ENCODE measurements around the gene VPS11.
"Not testable (repeated sequence)": the region's sequence is repeated elsewhere in the genome, so short reads cannot be mapped to it uniquely, and the experiment has no call there.

VPS11 gene

DNA sequence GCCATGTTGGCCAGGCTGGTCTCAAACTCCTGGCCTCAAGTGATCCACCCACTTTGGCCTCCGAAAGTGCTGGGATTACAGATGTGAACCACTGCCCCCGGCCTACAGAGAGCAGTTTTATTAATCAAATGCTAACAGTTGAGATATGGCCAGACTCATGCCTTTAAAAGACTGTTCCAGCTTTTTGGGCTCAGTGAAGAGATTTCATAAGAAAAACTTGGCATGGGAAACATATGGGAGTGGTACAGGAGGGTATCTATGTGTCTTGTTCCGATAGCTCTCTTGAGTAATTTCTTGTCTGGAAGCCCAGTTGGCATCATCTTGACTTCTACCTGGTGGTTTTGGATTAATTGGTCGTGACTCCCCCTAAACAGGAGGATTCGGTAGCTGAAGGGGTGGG is 28.7 kb upstream of the VPS11 start:
- DNase-seq (ENCODE audit: low spot score): no peak

DNA sequence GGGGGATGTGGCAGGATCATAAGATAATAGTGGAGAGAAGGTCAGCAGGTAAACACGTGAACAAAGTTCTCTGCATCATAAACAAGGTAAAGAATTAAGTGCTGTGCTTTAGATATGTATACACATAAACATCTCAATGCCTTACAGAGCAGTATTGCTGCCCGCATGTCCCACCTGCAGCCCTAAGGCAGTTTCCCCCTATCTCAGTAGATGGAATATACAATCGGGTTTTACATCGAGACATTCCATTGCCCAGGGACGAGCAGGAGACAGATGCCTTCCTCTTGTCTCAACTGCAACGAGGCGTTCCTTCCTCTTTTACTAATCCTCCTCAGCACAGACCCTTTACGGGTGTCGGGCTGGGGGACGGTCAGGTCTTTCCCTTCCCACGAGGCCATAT is 28.1 kb upstream of the VPS11 start:
- DNase-seq (ENCODE audit: low spot score): not testable (repeated sequence)

DNA sequence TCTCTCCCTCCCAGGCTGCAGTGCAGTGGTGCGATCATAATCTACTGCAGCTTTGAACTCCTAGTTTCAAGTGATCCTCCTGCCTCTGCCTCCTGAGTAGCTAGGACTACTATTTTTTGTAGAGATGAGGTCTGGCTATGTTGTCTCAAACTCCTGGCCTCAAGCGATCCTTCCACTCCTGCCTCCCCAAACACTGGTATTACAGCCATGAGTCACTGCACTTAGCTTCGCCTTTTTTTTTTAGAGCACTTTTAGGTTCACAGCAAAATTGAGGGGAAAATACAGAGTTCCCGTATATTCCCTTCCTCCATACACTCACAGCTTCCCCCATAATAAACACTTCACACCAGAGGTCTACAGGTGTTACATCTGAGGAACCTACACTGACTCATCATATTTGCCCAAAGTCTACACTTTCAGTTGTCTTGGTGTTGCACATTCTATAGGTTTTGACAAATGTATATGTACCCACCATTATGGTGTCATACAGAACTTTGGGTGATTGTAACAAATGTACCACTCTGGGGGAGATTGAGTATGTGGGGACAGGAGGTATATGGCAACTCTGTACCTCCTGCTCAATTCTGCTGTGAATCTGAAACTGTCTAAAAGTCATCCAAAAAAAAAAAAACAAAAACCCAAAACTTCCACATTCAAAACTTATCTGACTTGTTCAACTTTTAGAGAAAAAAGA is 25.6 kb upstream of the VPS11 start:
- DNase-seq (ENCODE audit: low spot score): no peak

DNA sequence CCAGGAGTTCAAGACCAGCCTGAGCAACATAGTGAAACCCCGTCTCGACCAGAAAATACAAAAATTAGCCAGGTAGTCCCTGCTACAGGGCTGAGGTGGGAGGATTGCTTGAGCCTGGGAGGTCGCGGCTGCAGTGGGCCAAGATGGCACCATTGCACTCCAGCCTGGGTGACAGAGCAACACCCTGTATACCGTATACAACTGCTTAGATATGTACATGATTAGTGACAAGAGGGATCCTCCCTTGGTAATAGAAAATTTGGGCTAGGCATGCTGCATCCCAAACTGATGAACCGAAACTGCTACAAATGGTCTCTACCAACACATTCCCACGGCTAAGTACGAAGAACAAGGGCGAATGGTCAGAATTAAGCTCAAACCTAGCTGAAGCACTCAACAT is 24.7 kb upstream of the VPS11 start:
- no peak for DNase-seq (ENCODE audit: low spot score)

DNA sequence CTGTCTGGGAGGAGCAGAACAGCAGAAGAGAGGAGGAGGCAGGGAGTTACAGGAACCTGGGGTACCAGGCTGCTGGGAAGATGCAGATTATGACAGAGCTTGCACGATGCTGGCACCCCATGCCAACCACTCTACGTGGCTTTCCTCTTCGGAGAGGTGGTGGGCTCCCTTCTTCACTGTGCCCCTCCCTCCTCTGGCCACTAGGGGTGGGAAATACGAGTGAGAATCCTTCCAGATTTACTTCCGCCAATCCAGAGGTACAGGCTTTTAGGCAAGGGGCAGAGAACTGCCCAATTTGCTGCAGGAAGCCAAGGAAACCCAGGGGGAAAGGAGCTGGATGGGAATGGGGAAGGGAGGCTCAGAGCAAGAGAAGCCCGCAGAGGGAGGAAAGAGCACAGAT is 22.9 kb upstream of the VPS11 start:
- DNase-seq (ENCODE audit: low spot score): peak; percentile 56

DNA sequence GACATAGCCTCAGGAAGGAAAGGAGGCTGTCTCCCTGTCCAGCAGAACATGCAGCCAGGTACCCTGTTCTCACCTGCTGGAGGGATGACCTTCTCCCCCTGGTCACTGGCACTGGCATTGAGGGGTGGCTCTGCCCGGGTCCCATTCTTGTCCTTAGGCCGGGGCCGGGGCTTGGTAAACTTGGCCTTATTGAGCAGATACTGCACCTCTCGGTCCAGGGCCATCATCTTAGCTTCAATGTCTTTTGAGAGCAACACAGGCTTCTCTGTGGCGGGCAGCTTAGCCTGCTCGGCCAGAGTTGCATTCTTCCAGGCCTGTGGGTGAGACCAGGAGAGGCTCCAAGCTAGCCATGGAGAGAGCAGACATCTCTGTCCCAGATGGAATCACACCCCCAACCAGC is 21.1 kb upstream of the VPS11 start:
- DNase-seq (ENCODE audit: low spot score): no peak

DNA sequence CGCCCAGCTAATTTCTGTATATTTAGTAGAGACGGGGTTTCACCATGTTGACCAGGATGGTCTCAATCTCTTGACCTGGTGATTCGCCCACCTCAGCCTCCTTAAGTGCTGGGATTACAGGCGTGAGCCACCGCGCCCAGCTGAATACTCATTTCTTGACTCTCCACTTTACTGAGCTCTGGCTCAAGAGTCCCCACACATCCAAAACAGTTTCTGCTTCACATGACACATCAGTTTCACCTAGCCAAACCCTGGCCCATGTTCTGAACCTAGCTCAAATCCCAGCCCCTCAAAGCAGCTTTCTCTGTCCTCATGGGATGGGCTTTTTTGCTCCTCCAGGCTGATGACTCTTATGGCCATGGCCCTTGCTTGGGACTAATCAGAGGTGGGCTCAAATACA is 20.4 kb upstream of the VPS11 start:
- no peak for DNase-seq (ENCODE audit: low spot score)

DNA sequence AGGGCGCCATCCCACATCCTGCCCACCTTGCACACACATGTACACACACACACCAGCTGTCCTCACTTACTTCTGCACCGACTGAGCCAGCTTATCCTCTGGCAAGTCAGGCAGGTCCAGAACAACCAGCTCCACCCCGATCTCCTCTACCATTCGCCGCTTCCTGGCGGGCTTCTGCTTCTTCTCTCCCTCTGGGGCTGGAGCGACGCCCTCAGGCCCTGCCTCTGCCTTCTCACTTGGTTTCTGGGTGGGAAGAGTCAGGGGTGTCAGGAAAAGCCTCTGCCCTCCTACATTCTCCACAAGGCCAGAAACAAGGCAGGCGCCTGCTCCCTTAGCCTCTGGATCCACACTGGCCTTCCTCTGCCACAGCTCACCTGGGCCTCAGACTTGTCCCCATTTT is 19.0 kb upstream of the VPS11 start:
- DNase-seq (ENCODE audit: low spot score): no peak

DNA sequence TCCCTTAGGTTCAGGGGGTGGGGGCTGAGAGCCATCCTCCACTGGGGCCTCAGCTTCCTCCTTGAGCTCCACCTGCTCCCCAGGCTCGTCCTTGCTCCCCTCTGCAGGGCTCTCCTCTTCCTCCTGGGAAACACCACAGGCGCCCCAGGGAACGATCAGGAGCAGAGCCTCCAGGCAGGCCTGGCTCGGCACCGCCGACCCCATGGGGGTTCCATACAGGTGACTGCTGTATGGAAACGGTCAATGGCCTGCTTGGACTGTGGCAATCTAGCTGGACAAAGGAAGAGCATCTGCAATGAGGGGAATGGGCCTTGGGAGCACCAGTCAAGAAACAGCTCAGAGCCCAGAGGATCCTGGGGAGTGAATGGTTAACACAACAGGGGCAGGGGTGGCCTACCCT is 18.5 kb upstream of the VPS11 start:
- DNase-seq (ENCODE audit: low spot score): no peak

DNA sequence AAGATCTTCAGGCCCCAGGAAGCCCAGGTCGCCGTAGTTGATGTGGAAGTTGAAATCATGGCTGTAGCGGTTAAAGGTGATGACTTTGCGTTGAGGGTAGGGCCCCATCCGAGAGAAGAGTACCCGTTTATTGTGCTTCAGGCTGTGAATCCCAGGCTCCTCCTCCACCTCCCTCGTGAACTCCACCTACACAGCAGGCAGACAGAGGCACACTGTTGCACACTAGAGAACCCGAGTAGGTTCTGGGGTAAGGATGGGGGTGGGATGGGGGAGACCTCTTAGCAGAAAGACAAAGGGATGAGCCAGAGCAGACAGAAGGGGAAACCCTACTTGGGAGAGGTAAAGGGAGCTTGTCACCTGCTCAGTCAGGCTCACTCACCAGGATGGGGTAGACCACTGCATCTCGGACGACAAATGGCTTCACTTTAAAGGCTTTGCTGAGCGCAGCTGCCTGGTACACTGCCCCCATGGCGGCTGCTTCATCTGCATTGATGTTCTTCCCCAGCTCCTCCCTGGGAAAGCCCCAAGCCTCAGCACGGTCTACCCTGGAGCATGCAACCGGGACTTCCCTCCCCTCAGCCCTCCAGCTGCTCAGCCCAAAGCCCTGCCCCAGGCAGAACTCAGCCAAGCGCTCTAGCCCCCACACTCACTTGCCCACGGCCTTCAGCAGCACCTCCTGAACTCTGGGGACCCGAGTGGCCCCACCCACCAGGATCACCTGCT is 16.0 kb upstream of the VPS11 start:
- DNase-seq (ENCODE audit: low spot score): no peak

DNA sequence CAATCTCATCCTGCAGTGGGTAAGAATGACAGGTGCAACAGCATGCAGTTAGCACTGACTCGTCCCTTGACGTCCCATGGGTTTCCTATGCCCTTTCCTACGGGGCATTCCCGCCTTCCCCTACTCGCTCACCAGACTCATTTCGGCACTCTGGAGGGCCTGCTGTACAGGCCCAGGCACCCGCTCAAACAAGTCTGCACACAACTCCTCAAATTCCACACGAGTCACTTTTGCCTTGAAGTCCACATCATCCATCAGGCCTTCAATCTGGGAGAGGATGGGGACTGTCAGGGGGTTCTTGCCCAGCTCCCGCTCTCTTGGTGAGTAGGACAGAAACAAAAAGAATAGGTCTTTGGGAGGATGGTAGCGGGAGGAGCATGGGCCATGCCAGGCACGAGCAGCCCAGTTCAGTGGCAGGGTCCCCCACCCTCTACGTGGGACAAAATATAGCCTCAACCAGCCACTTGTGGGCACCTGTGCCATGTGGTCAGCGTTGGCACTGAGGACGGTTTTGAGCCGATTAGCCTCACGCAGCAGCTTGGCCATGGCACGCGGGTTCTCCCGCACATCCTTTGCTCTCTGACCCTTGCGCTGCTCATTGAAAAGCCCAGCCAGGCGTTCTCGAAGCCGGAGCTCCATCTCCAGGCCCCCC is 15.3 kb upstream of the VPS11 start:
- DNase-seq (ENCODE audit: low spot score): no peak

DNA sequence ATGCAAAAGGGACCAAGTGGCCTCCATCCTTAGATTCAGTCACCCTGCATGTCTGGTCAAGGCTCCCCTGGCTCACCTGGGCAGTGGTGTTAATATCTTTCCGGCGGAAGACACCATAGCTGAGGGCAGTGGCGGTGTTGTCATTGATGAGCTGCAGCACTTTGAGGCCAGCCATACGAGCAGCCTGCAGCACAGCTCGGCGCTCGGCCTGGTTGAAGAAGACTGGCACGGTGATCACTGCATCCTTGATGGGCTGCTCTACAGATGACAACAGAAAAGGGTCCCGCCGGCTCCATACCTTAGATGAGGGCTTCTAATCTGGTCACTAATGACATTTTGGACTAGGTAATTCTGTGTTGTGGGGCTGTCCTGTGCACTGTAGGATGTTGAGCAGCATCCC is 13.2 kb upstream of the VPS11 start:
- DNase-seq (ENCODE audit: low spot score): no peak

DNA sequence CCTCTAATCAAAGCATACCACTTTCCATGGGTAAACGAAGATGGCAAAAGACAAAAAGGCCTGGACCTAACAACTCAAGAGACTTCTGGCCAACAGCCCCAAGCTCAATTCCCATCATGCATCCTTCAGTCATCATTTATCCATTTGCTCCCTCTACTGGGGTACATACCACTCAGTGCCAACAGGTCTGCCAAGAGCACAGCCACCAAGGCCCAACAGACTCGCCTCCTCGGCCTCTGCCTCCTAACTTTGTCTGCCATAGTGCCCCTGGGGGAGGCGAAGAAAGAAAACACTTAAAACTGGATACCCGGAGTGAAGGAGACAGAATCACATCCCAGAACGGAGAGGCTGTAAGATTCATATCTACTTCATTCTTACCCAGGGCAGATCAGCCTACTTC is 11.7 kb upstream of the VPS11 start:
- DNase-seq (ENCODE audit: low spot score): peak; percentile 11

DNA sequence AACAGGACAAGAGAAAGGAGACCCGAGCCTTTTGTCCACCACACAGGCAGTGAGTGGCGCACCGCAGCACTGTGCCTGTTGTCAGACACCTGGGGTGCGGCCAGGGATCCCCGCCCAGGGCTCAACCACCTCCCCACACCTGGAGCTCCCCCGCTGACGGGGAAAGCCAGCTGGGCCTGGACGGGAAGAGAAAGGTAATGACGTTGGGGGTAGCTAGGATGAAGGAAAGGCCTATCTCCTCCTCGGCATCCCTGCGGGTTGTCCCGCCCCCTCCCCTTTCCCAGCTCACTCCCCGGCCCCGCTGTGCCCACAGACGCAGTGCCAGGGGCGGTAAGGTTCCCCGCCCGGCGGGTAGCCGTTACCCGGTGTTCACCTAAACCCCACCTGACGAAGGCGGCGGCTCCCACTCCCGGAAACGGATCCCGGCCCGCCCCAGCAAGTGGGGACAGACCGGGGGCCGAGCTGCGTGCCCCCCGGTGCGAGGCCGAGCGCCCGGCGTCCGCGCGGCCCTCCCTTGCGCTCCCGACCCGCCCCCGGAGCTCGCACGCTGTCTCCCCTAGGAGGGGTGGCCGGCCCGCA is 11.1 kb upstream of the VPS11 start:
- peak; percentile 80 for DNase-seq (ENCODE audit: low spot score)

DNA sequence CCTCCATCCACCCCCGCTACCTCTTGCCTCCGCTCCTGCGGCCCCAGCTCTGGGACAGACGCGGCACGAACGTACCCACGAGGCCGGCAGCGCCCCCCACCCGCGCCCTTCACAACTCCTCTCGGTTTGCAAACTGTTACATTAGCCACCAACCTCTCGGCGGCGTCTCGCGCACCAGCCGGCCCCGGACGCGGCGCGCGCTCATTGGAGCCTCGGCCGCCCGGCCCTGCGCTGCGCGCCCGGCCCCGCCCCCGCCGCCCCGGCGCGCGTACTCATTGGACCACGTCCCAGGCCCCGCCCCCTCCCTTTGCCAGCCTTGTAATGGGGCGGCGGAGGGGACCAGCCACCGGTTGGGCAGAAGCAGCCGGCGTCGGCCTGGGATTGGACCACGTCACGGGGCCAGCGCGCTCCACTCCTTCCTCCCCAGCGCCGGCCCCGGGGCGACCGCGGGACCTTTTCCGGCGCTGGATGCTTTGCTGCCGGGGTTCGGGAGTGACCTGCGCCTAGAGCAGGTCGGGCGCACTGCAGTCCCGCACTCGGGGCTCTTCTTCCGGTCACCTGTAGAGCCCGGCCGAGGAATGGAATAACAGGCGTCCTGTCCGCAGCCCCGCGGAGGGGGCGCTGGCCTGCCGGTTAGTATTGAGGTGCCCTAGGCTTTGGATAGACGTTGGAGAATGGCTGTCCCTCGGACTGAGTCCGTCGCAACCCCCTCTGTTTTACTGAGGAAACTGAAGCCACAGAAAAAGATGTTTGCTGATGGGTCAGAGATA is 10.4 kb upstream of the VPS11 start, which contains the start of gene HYOU1:
Gene HYOU1, minus strand, starts transcription at position 206 of the 770 bp plus-strand sequence. CDS start 1,045 bp downstream, outside the sequence.
- peak; percentile 99 for DNase-seq (ENCODE audit: low spot score)

DNA sequence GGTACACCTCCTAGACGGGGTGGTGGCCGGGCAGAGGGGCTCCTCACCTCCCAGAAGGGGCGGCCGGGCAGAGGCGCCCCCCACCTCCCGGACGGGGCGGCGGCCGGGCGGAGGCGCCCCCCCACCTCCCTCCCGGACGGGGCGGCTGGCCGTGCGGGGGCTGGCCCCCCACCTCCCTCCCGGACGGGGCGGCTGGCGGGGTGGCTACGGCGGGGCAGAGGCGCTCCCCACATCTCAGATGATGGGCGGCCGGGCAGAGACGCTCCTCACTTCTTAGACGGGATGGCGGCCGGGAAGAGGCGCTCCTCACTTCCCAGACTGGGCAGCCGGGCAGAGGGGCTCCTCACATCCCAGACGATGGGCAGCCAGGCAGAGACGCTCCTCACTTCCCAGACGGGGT is 8.5 kb upstream of the VPS11 start:
- not testable (repeated sequence) for DNase-seq (ENCODE audit: low spot score)

DNA sequence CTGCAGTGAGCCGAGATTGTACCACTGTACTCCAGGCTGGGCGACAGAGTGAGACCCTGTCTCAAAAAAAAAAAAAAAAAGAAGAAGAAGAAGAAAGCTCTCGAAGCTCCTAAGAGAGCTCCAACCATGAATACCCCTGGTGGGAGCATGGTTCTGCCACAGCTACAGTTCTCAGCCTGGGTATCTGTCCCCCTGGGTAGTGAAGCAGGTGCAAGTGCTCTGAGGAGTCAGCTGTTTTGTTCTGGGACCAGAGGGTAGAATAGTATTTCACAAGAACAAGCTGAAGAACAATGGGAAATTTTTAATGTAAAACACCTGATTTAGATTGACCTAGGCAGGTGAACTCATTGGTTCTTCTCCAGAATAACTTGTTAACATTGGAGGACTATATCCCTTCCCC is 6.4 kb upstream of the VPS11 start:
- DNase-seq (ENCODE audit: low spot score): no peak

DNA sequence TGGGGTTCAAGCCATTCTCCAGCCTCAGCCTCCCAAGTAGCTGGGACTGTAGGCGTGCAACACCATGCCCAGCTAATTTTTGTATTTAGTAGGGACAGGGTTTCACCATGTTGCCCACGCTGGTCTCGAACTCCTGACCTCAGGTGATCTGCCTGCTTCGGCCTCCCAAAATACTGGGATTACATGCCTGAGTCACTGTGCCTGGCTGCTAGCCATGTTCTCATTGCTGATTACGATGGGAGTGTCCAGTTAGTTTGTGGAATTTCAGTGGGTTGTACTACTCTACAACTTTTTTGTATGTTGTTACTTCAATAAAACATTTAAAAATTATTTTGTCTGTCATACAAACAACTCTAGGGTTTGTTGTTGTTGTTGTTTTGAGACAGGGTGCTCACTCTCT is 4.8 kb upstream of the VPS11 start:
- DNase-seq (ENCODE audit: low spot score): no peak

DNA sequence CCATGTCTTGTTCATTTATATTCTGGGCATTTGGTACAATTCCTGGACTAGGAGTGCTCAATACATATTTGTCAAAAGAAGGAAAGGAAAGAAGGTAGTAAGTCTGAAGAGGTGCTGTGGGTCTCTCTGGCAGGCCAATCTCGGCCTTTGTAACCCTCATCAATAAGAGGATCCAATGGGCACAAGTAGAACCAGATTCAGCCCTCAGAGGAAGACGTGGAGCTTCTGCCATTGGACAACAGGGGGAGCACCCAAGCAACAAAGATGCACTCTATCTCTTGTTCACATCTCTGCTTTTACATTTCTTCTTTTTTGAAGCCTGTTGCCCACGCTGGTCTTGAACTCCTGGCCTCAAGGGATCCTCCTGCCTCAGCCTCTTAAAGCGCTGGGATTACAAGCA is 2.2 kb upstream of the VPS11 start:
- DNase-seq (ENCODE audit: low spot score): peak; percentile 33

DNA sequence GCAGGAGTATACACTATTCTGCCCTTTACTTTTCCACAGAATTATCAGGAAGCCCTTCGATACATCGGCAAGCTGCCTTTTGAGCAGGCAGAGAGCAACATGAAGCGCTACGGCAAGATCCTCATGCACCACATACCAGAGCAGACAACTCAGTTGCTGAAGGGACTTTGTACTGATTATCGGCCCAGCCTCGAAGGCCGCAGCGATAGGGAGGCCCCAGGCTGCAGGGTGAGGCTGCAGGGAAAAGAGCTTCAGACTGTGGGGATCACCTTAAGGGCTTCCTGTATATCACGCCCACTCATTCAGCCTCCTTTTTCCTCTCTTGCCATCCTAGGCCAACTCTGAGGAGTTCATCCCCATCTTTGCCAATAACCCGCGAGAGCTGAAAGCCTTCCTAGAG is 10.2 kb downstream of the VPS11 start:
- no peak for DNase-seq (ENCODE audit: low spot score)

DNA sequence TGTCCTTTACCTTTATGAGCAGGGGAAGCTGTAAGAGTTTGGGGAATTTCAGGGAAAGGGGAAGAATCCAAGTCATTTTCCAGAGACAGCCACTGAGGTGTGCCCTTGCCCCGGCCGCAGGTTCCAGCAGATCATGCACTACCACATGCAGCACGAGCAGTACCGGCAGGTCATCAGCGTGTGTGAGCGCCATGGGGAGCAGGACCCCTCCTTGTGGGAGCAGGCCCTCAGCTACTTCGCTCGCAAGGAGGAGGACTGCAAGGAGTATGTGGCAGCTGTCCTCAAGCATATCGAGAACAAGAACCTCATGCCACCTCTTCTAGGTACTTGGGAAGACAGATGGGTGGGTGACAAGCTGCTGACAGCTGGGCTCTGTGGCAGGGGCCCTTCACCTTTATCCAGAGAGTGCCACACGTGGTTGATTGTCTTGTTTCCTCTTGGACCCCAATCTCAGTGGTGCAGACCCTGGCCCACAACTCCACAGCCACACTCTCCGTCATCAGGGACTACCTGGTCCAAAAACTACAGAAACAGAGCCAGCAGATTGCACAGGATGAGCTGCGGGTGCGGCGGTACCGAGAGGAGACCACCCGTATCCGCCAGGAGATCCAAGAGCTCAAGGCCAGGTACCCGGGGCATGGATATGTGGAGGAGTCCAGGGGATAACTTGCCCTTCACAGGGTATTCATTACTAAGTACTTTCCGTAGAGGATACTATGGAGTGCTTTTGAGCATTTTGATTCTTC is 11.2 kb downstream of the VPS11 start:
- DNase-seq (ENCODE audit: low spot score): no peak

Measured in iPS-NIHi11 (cell line).